Hepatocyte (in vitro differentiated cells): ENCODE data around the gene RPP40.

Experiments
- CTCF ChIP-seq: fragments of 200-600 bp; sonication (generic); IDR thresholded peaks from 2 replicates; pipeline ENCODE4 v1.5.1; 2016; ENCODE audit warnings: antibody characterized with exemption, mild to moderate bottlenecking; ENCODE audit not compliant: poor library complexity
- EZH2phosphoT487 ChIP-seq: fragments of 200-600 bp; sonication (generic); IDR thresholded peaks from one replicate; pipeline ENCODE4 v1.6.1; 2018; ENCODE audit warnings: antibody characterized with exemption, mild to moderate bottlenecking, low read depth, moderate library complexity; ENCODE audit not compliant: unreplicated experiment, severe bottlenecking

DNA sequence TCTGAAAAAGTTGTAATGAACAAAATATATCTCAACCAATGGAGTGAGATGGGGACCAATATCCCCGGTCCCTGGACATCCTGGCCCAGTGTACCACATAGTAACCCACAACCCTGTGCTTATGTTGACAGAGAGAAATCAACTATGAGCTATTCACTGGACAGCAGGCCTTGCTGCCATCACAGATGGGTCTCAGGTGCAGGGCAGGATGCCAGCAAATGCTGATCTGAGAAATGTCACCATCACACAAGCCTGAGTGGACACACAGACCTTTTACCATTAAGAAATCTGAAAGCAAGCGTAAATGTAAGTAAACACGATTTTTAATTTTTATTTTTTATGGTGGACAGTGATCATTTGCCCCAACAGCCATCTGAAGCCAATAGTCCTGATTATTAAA is 9.1 kb downstream of the RPP40 start:
- TF ChIP-seq CTCF (no peak), EZH2phosphoT487 (no peak)
